SU-DHL-6 (cell line): ENCODE results near the gene FAM20C.

Source experiments
- H2AFZ ChIP-seq: fragments of 200-600 bp; sonication (generic); 2 replicates; pipeline ENCODE4 v1.6.1; 2014; ENCODE audit warnings: low read depth, mild to moderate bottlenecking, moderate library complexity, mixed read lengths, antibody characterized with exemption, low read length; ENCODE audit not compliant: severe bottlenecking
- H3F3A ChIP-seq: fragments of 200-600 bp; shearing (Covaris generic); 2 replicates; pipeline ENCODE4 v1.6.0; 2016; ENCODE audit warnings: antibody characterized with exemption, mild to moderate bottlenecking; ENCODE audit not compliant: insufficient read depth
- H3K27ac ChIP-seq: fragments of 200-600 bp; sonication (generic); 2 replicates; pipeline ENCODE4 v1.5.1; 2016; ENCODE audit warnings: low read depth, mild to moderate bottlenecking, low read length, moderate library complexity, mixed read lengths
- H3K27me3 ChIP-seq: fragments of 200-600 bp; sonication (generic), shearing (Covaris generic); 2 replicates; pipeline ENCODE4 v1.6.0; 2014; ENCODE audit warnings: mild to moderate bottlenecking, low read length
- H3K36me3 ChIP-seq: fragments of 200-600 bp; sonication (generic); 2 replicates; pipeline ENCODE4 v1.6.1; 2014; ENCODE audit warnings: mild to moderate bottlenecking, low read length, mixed read lengths
- H3K4me2 ChIP-seq: fragments of 300-600, 200-600 bp; shearing (Covaris generic), sonication (generic); 2 replicates; pipeline ENCODE4 v1.6.0; 2014; ENCODE audit warnings: low read length, low read depth, mild to moderate bottlenecking; ENCODE audit not compliant: poor library complexity, severe bottlenecking
- H3K4me3 ChIP-seq: fragments of 200-600 bp; sonication (generic); 2 replicates; pipeline ENCODE4 v1.5.1; 2014; ENCODE audit warnings: antibody characterized with exemption, low read length, mild to moderate bottlenecking, mixed read lengths; ENCODE audit not compliant: insufficient read depth, poor library complexity, severe bottlenecking
- H3K79me2 ChIP-seq: fragments of 200-600 bp; sonication (generic); 2 replicates; pipeline ENCODE4 v1.6.1; 2014; ENCODE audit warnings: mild to moderate bottlenecking, low read length, moderate library complexity; ENCODE audit not compliant: insufficient read depth
- H3K9ac ChIP-seq: fragments of 200-600 bp; sonication (generic); 2 replicates; pipeline ENCODE4 v1.7.0; 2014; ENCODE audit warnings: mild to moderate bottlenecking, low read length
- H3K9me2 ChIP-seq: fragments of 200-600 bp; sonication (generic); replicated peaks from 2 replicates; pipeline ENCODE4 v1.6.1; 2014; ENCODE audit warnings: low read length; ENCODE audit not compliant: insufficient read depth
- H3K9me3 ChIP-seq: fragments of 200-600 bp; sonication (generic); 2 replicates; pipeline ENCODE4 v1.6.1; 2014; ENCODE audit warnings: low read length, mixed read lengths; ENCODE audit not compliant: insufficient read depth
- H4K20me1 ChIP-seq: fragments of 200-600 bp; sonication (generic); 2 replicates; pipeline ENCODE4 v1.6.1; 2014; ENCODE audit warnings: low read depth, mild to moderate bottlenecking, antibody characterized with exemption, low read length, moderate library complexity, mixed read lengths
- EZH2phosphoT487 ChIP-seq: fragments of 200-600 bp; sonication (generic), shearing (Covaris generic); conservative IDR thresholded peaks from 2 replicates; pipeline ENCODE4 v1.6.1; 2018; ENCODE audit warnings: mild to moderate bottlenecking, antibody characterized with exemption, low read length, moderate library complexity, mixed read lengths
- TF ChIP-seq, protein P1 (sequence below): fragments of 200-600 bp; sonication (generic); IDR thresholded peaks from one replicate; pipeline ENCODE4 v1.5.1; 2017; ENCODE audit warnings: antibody characterized with exemption, mild to moderate bottlenecking, low read length, moderate library complexity; ENCODE audit not compliant: insufficient read depth, poor library complexity, severe bottlenecking

The FAM20C gene

DNA sequence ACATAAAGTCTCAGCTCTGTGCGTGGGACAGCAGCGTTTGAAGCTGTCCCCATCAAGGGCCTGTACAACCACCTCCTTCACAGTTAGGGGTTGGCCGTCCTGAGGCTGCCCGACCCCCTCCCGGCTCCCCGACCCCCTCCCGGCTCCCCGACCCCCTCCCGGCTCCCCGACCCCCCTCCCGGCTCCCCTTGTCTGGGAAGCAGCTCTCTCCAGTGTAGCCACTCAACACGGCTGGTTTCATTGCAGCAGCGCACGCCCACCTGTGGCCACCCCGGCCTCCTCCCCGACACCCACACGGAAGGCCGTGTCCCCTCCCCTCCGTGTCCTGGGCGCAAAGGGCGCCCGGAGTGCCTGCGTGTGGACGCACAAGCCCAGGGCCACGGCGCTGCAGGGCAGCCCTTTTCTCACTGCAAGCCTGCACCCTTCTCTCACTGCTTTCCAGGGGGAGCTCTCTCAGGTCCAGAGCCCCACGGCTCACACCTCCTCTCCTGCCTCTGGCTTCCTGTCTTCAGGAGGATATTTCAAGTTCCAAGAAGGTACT is 20.9 kb upstream of the FAM20C start:
- no peaks in the 10 kb centered on the region for H3K27me3 ChIP-seq
- no peak overlapping the region for H3K4me3 ChIP-seq
- H3K79me2 ChIP-seq, result no peaks in the 10 kb centered on the region
- H4K20me1 ChIP-seq, result no peaks in the 10 kb centered on the region
- no peak for TF ChIP-seq EZH2phosphoT487
- TF ChIP-seq, protein P1, sequence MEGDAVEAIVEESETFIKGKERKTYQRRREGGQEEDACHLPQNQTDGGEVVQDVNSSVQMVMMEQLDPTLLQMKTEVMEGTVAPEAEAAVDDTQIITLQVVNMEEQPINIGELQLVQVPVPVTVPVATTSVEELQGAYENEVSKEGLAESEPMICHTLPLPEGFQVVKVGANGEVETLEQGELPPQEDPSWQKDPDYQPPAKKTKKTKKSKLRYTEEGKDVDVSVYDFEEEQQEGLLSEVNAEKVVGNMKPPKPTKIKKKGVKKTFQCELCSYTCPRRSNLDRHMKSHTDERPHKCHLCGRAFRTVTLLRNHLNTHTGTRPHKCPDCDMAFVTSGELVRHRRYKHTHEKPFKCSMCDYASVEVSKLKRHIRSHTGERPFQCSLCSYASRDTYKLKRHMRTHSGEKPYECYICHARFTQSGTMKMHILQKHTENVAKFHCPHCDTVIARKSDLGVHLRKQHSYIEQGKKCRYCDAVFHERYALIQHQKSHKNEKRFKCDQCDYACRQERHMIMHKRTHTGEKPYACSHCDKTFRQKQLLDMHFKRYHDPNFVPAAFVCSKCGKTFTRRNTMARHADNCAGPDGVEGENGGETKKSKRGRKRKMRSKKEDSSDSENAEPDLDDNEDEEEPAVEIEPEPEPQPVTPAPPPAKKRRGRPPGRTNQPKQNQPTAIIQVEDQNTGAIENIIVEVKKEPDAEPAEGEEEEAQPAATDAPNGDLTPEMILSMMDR, result no peak
- H3K27ac ChIP-seq, result no peak overlapping the region
- no peaks in the 10 kb centered on the region for H3F3A ChIP-seq
- H3K9ac ChIP-seq, result no peak overlapping the region
- H3K36me3 ChIP-seq, result no peaks in the 10 kb centered on the region
- H3K9me3 ChIP-seq, result no peaks in the 10 kb centered on the region
- no peak overlapping the region for H3K4me2 ChIP-seq
- no peak overlapping the region for H2AFZ ChIP-seq
- no peaks in the 10 kb centered on the region for H3K9me2 ChIP-seq

DNA sequence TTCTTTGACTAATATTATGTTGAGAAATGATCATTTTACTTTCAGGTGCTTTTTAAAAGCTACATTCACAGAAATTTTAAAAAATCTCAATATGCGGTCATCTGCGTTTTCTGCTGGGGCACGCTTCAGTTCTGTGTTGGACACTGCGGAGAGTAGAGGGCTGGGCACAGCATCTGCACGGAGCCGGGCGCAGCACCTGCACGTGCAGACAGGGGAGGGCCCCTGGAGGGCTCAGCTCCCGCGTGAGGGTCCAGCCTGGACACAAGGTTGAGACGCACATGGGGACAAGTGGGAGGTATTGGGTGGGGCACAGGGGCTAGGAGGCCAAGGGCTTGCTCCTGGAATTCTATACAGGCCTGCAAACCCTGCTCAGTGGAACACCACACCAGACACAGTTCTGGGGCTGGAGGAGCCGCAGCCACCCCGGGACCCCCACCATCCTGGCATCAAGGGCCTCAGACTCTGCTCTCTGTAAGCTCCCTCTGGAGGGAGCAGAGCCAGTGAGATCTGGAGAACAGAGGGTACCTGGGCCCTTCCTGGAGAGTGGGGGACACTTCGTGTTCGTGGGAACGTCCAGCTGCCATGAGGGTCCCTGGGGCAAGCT is 20.4 kb upstream of the FAM20C start:
- Histone ChIP-seq H4K20me1 (no peaks in the 10 kb centered on the region), H3K9me3 (no peaks in the 10 kb centered on the region), H3K27ac (no peak overlapping the region), H3K4me3 (no peak overlapping the region), H3K36me3 (no peaks in the 10 kb centered on the region), H3F3A (no peaks in the 10 kb centered on the region), H3K79me2 (no peaks in the 10 kb centered on the region), H3K4me2 (no peak overlapping the region), H3K27me3 (no peaks in the 10 kb centered on the region), H2AFZ (no peak overlapping the region), H3K9ac (no peak overlapping the region), H3K9me2 (no peaks in the 10 kb centered on the region)
- TF ChIP-seq, protein P1, result no peak
- TF ChIP-seq EZH2phosphoT487, result no peak

DNA sequence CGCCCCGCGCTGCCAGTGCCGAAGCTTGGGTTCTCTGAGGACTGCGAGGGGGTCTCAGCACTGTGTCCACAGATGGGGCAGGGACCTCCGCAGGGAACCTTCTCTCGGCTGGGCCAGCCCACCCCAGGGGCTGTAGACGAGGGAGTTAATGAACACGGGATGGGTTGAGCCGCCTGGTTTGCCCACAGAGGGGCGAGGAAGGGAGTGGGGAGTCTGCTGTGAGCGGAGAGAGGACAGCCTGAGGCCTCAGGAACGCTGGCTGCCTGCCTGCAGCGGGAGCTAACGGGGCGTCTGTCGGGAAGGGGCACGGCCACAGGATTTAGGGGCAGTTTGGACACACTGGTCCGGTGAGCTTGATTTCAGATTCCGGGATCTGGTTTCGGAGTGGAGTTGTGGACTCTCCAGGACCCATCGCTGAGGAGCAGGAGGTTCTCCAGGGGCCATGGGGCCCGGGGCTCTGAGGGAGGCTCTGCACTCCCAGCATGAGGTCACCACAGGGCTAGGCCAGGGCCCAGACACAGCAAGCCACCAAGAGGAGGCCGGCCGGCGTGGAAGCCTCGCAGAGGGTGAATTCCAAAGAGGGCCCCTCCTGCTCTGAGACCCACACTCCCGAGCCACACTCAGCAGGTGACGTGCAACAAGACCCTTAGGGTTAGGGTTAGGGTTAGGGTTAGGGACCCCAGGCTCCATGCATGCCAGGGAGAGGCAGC is 19.0 kb upstream of the FAM20C start:
- Histone ChIP-seq H3K9ac (no peak overlapping the region), H3K27me3 (no peaks in the 10 kb centered on the region), H3K4me2 (no peak overlapping the region), H3F3A (no peaks in the 10 kb centered on the region), H3K79me2 (no peaks in the 10 kb centered on the region), H3K36me3 (no peaks in the 10 kb centered on the region), H3K9me3 (no peaks in the 10 kb centered on the region), H3K4me3 (no peak overlapping the region), H3K9me2 (no peaks in the 10 kb centered on the region), H4K20me1 (no peaks in the 10 kb centered on the region), H2AFZ (no peak overlapping the region), H3K27ac (no peak overlapping the region)
- TF ChIP-seq, protein P1, result no peak
- TF ChIP-seq EZH2phosphoT487, result no peak
